Activated T-cell treated with anti-CD3 and anti-CD28 coated beads, Interleukin-2, amount 50 U/mL, for 1 hour (primary cell): ENCODE measurements around the gene GALNT18.

Source experiments
- DNase-seq: peaks from one replicate; pipeline ENCODE4 v3.0.0-alpha.2; 2020

The GALNT18 gene

GRCh38 chr11:11584530-11584810, 37.3 kb downstream of the GALNT18 start:
- DNase-seq: no peak

GRCh38 chr11:11583801-11584529, 37.8 kb downstream of the GALNT18 start:
- DNase-seq: no peak

- no peak for DNase-seq
Measured at GRCh38 chr11:11582011-11582701, 39.6 kb downstream of the GALNT18 start.

GRCh38 chr11:11581481-11581880, 40.3 kb downstream of the GALNT18 start:
- DNase-seq: no peak

- no peak for DNase-seq
Measured at GRCh38 chr11:11580841-11581411, 40.9 kb downstream of the GALNT18 start.

GRCh38 chr11:11580012-11580411, 41.8 kb downstream of the GALNT18 start:
- no peak for DNase-seq

GRCh38 chr11:11579012-11579988, 42.5 kb downstream of the GALNT18 start:
- DNase-seq: no peak

GRCh38 chr11:11577932-11578911, 43.6 kb downstream of the GALNT18 start:
- DNase-seq: no peak

GRCh38 chr11:11577251-11577855, 44.5 kb downstream of the GALNT18 start:
- DNase-seq: no peak

GRCh38 chr11:11574373-11575287, 47.2 kb downstream of the GALNT18 start:
- DNase-seq: no peak

GRCh38 chr11:11572386-11572785, 49.4 kb downstream of the GALNT18 start:
- no peak for DNase-seq

GRCh38 chr11:11571893-11572292, 49.9 kb downstream of the GALNT18 start:
- DNase-seq: no peak

GRCh38 chr11:11570823-11571222, 51.0 kb downstream of the GALNT18 start:
- DNase-seq: no peak

- DNase-seq: no peak
Measured at GRCh38 chr11:11569936-11570491, 51.8 kb downstream of the GALNT18 start.

GRCh38 chr11:11568651-11569229, 53.1 kb downstream of the GALNT18 start:
- DNase-seq: no peak

GRCh38 chr11:11567936-11568650, 53.7 kb downstream of the GALNT18 start:
- no peak for DNase-seq

- DNase-seq: no peak
Measured at GRCh38 chr11:11565636-11566035, 56.2 kb downstream of the GALNT18 start.

GRCh38 chr11:11563200-11563975, 58.4 kb downstream of the GALNT18 start:
- DNase-seq: no peak
